H1 (cell line): ENCODE results near the gene HLA-F. TPM values are rescaled to one million over a fixed set of nuclear protein-coding genes. Genes with fewer than 3 reads are reported as not detected.

Experiments
- PHF8 ChIP-seq: fragments of 200-600 bp; sonication (generic); conservative IDR thresholded peaks from 2 replicates; pipeline ENCODE4 v1.7.1; 2012; ENCODE audit warnings: low read depth, mild to moderate bottlenecking, inconsistent platforms, low read length, moderate library complexity
- polyA plus RNA-seq, 7 experiments: library from polyadenylated mRNA; depleted of rRNA in 3 of 7; stranded (reverse) in 5 of 7; unstranded in 2 of 7; fragments of >200 nt in 5 of 7; fragments of 200-250 nt in 2 of 7; gene quantifications; 1 replicate in 5 of 7; 2 replicates in 1 of 7; 4 replicates in 1 of 7; pipeline versions ENCODE4 v1.2.1 to v1.2.3, GENCODE V29; 2011 to 2013; ENCODE audit warnings: missing spikeins in 2 of 7, mixed read lengths in 2 of 7
- total RNA-seq: library from RNA; stranded (reverse); fragmentation: NEBNext Ultra II Directional; extraction: Animal tissue kit (Norgen Biotek cat#: 25700); gene quantifications from 2 replicates; pipeline ENCODE4 v1.2.1, GENCODE V29; 2021
- TF ChIP-seq, protein P1 (sequence below): fragments of 300-600 bp; sonication (generic); IDR thresholded peaks from 2 replicates; pipeline ENCODE4 v1.7.1; 2012; ENCODE audit warnings: low read length, moderate library complexity, mild to moderate bottlenecking, inconsistent platforms; ENCODE audit not compliant: insufficient replicate concordance

The HLA-F gene
- total and polyA plus RNA-seq, 2 of the 8 experiments (the other 6 are each of a cell fraction or from before 2014, with no cell fraction given): 9.6 to 11.7 TPM

DNA sequence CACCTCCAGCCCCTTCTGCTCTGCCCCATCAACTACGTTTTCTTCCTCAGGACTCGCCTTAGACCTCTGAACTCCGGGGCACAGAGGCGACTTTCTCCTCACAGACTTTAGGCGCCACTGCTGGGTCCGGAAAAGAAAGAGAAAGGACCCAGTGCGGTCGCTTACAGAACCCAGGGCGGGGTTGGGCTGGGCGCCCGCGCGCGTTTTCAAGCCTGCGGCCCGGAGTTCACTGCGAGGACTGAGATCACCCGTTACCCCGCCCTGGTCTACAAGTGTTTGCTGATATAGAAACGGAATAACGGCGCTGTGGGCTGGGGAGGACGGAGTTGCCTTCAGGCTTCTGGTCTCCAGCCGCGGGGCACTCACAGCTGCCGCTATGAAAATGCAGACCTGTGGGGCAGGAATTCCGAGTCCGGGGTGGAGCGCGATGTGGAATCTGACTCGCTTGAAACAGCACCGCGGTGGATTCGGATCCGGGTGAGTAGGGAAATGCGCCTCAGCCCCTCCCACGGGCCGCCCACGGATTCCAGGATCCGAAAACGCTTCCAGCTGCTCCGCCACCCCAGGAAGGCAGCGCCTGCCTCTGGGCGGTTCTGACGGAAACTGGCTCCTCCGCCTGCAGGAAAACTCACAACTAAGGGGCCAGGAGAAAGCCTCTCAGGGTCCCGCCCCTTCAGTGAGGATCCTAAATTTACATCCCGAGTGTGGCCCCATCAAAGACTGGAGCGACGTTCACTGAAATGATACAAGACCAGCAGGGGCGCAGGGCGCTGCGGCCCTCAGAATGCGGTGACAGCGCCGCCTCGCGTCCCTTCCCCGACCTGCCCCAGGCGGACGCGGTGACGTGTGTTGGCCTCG is 29.4 kb downstream of the HLA-F start (continued):
- TF ChIP-seq, protein P1, sequence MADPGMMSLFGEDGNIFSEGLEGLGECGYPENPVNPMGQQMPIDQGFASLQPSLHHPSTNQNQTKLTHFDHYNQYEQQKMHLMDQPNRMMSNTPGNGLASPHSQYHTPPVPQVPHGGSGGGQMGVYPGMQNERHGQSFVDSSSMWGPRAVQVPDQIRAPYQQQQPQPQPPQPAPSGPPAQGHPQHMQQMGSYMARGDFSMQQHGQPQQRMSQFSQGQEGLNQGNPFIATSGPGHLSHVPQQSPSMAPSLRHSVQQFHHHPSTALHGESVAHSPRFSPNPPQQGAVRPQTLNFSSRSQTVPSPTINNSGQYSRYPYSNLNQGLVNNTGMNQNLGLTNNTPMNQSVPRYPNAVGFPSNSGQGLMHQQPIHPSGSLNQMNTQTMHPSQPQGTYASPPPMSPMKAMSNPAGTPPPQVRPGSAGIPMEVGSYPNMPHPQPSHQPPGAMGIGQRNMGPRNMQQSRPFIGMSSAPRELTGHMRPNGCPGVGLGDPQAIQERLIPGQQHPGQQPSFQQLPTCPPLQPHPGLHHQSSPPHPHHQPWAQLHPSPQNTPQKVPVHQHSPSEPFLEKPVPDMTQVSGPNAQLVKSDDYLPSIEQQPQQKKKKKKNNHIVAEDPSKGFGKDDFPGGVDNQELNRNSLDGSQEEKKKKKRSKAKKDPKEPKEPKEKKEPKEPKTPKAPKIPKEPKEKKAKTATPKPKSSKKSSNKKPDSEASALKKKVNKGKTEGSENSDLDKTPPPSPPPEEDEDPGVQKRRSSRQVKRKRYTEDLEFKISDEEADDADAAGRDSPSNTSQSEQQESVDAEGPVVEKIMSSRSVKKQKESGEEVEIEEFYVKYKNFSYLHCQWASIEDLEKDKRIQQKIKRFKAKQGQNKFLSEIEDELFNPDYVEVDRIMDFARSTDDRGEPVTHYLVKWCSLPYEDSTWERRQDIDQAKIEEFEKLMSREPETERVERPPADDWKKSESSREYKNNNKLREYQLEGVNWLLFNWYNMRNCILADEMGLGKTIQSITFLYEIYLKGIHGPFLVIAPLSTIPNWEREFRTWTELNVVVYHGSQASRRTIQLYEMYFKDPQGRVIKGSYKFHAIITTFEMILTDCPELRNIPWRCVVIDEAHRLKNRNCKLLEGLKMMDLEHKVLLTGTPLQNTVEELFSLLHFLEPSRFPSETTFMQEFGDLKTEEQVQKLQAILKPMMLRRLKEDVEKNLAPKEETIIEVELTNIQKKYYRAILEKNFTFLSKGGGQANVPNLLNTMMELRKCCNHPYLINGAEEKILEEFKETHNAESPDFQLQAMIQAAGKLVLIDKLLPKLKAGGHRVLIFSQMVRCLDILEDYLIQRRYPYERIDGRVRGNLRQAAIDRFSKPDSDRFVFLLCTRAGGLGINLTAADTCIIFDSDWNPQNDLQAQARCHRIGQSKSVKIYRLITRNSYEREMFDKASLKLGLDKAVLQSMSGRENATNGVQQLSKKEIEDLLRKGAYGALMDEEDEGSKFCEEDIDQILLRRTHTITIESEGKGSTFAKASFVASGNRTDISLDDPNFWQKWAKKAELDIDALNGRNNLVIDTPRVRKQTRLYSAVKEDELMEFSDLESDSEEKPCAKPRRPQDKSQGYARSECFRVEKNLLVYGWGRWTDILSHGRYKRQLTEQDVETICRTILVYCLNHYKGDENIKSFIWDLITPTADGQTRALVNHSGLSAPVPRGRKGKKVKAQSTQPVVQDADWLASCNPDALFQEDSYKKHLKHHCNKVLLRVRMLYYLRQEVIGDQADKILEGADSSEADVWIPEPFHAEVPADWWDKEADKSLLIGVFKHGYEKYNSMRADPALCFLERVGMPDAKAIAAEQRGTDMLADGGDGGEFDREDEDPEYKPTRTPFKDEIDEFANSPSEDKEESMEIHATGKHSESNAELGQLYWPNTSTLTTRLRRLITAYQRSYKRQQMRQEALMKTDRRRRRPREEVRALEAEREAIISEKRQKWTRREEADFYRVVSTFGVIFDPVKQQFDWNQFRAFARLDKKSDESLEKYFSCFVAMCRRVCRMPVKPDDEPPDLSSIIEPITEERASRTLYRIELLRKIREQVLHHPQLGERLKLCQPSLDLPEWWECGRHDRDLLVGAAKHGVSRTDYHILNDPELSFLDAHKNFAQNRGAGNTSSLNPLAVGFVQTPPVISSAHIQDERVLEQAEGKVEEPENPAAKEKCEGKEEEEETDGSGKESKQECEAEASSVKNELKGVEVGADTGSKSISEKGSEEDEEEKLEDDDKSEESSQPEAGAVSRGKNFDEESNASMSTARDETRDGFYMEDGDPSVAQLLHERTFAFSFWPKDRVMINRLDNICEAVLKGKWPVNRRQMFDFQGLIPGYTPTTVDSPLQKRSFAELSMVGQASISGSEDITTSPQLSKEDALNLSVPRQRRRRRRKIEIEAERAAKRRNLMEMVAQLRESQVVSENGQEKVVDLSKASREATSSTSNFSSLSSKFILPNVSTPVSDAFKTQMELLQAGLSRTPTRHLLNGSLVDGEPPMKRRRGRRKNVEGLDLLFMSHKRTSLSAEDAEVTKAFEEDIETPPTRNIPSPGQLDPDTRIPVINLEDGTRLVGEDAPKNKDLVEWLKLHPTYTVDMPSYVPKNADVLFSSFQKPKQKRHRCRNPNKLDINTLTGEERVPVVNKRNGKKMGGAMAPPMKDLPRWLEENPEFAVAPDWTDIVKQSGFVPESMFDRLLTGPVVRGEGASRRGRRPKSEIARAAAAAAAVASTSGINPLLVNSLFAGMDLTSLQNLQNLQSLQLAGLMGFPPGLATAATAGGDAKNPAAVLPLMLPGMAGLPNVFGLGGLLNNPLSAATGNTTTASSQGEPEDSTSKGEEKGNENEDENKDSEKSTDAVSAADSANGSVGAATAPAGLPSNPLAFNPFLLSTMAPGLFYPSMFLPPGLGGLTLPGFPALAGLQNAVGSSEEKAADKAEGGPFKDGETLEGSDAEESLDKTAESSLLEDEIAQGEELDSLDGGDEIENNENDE: no peak
- TF ChIP-seq PHF8: peak; percentile 55; the same call in 1 of the 2 replicates
